Activated T-helper 2 cell treated with anti-CD3 and anti-CD28 coated beads, Interferon-gamma antibody, Interleukin-2, Interleukin-4, amounts not matched to agents 10 μg/mL and 5 μg/mL and 100 μg/mL, durations not matched to agents 14 hours and 24 hours and 36 hours (primary cell): ENCODE results near the gene GSTM4. TPM values are rescaled to one million over a fixed set of nuclear protein-coding genes. Genes with fewer than 3 reads are reported as not detected.

Source experiments
- DNase-seq: peaks from one replicate; pipeline ENCODE4 v3.0.0; 2021; ENCODE audit warnings: low spot score
- H3K27ac Mint-ChIP-seq: one replicate; pipeline ENCODE4 v1.8.0; 2021; ENCODE audit warnings: mixed read lengths
- H3K27me3 Mint-ChIP-seq: one replicate; pipeline ENCODE4 v1.8.0; 2021; ENCODE audit warnings: low read depth, mixed read lengths
- H3K36me3 Mint-ChIP-seq: one replicate; pipeline ENCODE4 v1.8.0; 2021; ENCODE audit warnings: low read depth, mixed read lengths
- H3K4me1 Mint-ChIP-seq: one replicate; pipeline ENCODE4 v1.8.0; 2021; ENCODE audit warnings: low read depth, mixed read lengths
- H3K4me3 Mint-ChIP-seq: one replicate; pipeline ENCODE4 v1.8.0; 2021; ENCODE audit warnings: low read depth, mild to moderate bottlenecking, moderate library complexity, mixed read lengths
- H3K9me3 Mint-ChIP-seq: one replicate; pipeline ENCODE4 v1.8.0; 2021; ENCODE audit warnings: mixed read lengths
- intact Hi-C: fragments of 100-400 bp; cut with micrococcal nuclease; formaldehyde crosslinking; loops from one replicate; pipeline ENCODE4 v1.15.1; 2023
- total RNA-seq: library from RNA; stranded (reverse); gene quantifications from 2 replicates; pipeline ENCODE4 v1.2.3, GENCODE V29; 2022

GSTM4 gene
- total RNA-seq, 1 donor from 2014 or later: 13.6 TPM

- no peaks in the 10 kb centered on the region for H3K27me3 Mint-ChIP-seq
- DNase-seq: no peak
- peaks cover 14% of the 10 kb centered on the region for H3K4me1 Mint-ChIP-seq
- H3K9me3 Mint-ChIP-seq: no peaks in the 10 kb centered on the region
- peaks cover 49% of the 10 kb centered on the region for H3K36me3 Mint-ChIP-seq
- no peak overlapping the region for H3K27ac Mint-ChIP-seq
- no peak overlapping the region for H3K4me3 Mint-ChIP-seq
- intact Hi-C loops: loop anchor here (2.0 kb wide), 1 partner anchor 81 kb away; no protein-coding TSS in a partner anchor
Measured at GRCh38 chr1:109627692-109628399, 28.1 kb upstream of the GSTM4 start.

DNA sequence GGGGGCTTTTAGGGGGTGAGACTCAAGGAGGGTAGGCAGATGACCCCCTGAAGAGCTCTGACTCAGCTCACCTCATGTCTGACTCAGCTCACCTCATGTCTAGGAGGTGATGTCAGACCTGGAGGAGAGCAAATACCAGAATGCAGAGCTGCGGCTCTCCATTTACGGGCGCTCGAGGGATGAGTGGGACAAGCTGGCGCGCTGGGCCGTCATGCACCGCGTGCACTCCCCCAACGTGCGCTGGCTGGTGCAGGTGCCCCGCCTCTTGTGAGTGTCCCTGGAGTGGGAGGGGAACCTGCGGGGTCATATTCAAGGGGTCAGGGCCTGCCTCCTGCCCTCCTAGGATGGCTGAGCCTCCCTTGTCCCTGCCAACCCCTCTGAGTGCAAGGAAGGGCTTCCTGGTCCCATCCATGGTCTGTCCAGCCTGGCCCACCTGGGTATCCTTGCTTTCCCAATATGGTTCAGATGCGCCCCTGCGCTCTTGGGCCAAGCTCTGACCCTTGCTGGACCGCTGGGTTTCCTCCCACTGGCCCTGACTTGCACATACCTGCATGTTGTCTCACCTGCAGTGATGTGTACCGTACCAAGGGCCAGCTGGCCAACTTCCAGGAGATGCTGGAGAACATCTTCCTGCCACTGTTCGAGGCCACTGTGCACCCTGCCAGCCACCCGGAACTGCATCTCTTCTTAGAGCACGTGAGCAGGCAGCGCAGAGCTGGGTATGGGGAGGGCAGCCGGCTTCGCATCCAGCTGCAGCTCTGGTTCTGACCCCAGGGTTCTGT, 27.2 kb upstream of the GSTM4 start:
- H3K4me3 Mint-ChIP-seq: no peak overlapping the region
- H3K4me1 Mint-ChIP-seq: peaks cover 6% of the 10 kb centered on the region
- H3K36me3 Mint-ChIP-seq: peaks cover 51% of the 10 kb centered on the region
- H3K27ac Mint-ChIP-seq: no peak overlapping the region
- H3K9me3 Mint-ChIP-seq: no peaks in the 10 kb centered on the region
- H3K27me3 Mint-ChIP-seq: no peaks in the 10 kb centered on the region
- no peak for DNase-seq
- intact Hi-C loops: loop anchor here (2.0 kb wide), 1 partner anchor 82 kb away; no protein-coding TSS in a partner anchor

- Mint-ChIP-seq H3K27me3 (no peaks in the 10 kb centered on the region), H3K36me3 (peaks cover 51% of the 10 kb centered on the region), H3K9me3 (no peaks in the 10 kb centered on the region), H3K4me1 (peaks cover 2% of the 10 kb centered on the region), H3K4me3 (no peak overlapping the region), H3K27ac (no peak overlapping the region)
- intact Hi-C loops: loop anchor here (2.0 kb wide), 1 partner anchor 83 kb away; no protein-coding TSS in a partner anchor
- no peak for DNase-seq
Measured at GRCh38 chr1:109629372-109630030, 26.4 kb upstream of the GSTM4 start.

DNA sequence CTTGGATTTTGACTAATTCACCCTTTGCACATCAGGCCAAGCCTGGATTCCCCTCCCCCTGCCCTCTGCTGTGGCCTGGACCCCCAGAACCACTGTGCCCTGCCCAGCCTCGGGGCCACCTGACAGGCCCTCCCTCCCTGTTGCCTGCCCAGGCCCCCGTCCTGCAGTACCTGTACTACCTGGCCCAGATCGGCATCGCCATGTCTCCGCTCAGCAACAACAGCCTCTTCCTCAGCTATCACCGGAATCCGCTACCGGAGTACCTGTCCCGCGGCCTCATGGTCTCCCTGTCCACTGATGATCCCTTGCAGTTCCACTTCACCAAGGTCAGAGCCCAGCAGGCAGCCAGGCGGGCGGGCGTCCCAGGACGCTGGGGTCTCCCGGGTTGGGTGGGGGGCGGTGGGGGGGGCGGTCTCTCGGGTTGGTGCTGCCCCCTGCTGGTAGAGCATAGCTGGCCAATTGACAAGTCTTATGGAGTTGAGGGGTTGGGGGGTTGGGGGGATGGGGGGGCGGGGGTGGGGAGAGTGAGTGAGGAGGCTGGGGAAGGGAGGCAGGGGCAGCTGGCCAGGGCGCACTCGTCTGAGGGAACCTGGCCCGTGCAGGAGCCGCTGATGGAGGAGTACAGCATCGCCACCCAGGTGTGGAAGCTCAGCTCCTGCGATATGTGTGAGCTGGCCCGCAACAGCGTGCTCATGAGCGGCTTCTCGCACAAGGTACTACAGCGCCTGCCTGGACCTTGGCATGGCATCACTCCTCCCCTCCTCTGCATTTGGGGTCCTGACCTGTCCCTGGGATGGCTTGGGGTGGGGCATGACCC, 25.6 kb upstream of the GSTM4 start:
- Mint-ChIP-seq H3K27ac (no peak overlapping the region), H3K9me3 (no peaks in the 10 kb centered on the region), H3K36me3 (peaks cover 51% of the 10 kb centered on the region), H3K4me3 (no peak overlapping the region), H3K27me3 (no peaks in the 10 kb centered on the region), H3K4me1 (peaks cover 9% of the 10 kb centered on the region)
- intact Hi-C loops: no loop called here
- DNase-seq: no peak

DNA sequence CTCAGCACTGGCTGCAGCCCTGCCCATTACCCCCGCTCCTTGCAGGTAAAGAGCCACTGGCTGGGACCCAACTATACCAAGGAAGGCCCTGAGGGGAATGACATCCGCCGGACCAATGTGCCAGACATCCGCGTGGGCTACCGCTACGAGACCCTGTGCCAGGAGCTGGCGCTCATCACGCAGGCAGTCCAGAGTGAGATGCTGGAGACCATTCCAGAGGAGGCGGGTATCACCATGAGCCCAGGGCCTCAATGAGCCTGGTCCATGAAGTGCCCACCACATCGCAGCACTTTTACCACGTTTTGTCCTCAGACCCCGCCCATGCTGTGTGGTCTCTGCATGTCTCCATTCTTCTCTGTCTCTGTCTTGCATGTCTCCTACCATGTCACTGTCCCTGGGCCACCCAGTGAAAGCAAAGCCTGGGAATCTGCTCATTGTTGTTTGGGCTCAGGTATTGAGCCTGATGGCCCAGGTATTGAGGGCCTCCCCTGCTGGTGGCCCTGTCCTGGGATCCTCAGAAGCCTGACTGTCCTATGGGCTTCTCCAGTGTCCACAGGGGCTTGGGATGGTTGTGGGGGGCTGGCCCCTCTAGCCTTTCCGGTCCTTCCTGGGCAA, 24.9 kb upstream of the GSTM4 start:
- Mint-ChIP-seq H3K36me3 (peaks cover 48% of the 10 kb centered on the region), H3K4me3 (no peak overlapping the region)
- intact Hi-C loops: no loop called here

GRCh38 chr1:109631513-109632505, 24.1 kb upstream of the GSTM4 start:
- no peaks in the 10 kb centered on the region for H3K9me3 Mint-ChIP-seq
- H3K27me3 Mint-ChIP-seq: no peaks in the 10 kb centered on the region
- intact Hi-C loops: no loop called here
- H3K27ac Mint-ChIP-seq: no peak overlapping the region
- peaks cover 11% of the 10 kb centered on the region for H3K4me1 Mint-ChIP-seq
- DNase-seq: no peak
- H3K4me3 Mint-ChIP-seq: no peak overlapping the region
- H3K36me3 Mint-ChIP-seq: peaks cover 43% of the 10 kb centered on the region

More for the DNA sequence above, 24.9 kb upstream of the GSTM4 start:
- no peak for DNase-seq
- H3K27ac Mint-ChIP-seq: no peak overlapping the region
- H3K9me3 Mint-ChIP-seq: no peaks in the 10 kb centered on the region
- H3K27me3 Mint-ChIP-seq: no peaks in the 10 kb centered on the region
- peaks cover 11% of the 10 kb centered on the region for H3K4me1 Mint-ChIP-seq

DNA sequence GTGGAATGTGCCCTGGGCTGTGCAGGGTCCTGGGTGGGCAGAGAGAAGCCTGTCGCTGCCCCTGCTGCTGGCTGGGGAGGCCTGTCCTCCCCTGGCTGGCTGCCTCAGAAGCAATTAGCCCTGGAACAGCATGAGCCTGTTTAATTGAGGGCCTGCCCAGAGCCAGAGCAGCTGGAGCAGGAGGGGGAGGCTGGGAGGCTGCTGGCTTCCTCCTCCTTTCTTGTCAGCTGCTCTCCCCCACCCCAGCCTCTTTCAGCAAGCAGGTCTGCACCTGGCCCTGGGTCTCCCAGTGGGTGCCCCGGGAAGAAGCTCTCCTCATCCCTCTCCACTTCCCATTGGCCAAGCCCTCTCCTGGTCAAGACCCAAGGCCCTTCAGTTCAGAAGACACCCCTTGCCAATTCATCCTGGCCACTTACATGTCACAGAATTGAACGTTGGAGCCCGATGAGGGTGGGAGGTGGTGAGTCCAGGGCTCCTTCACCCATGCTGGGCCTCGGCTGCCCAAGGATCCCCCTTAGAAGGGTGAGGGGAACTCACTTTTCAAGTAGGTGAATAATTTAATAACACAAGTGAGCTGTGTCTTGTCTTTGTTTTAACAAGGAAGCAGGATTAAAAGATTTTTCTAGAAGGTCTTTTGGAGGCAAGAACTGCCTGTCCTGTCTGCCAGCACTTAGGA, 23.1 kb upstream of the GSTM4 start:
- Mint-ChIP-seq H3K27me3 (no peaks in the 10 kb centered on the region), H3K36me3 (peaks cover 35% of the 10 kb centered on the region), H3K9me3 (no peaks in the 10 kb centered on the region), H3K4me3 (no peak overlapping the region), H3K27ac (no peak overlapping the region), H3K4me1 (peaks cover 11% of the 10 kb centered on the region)
- intact Hi-C loops: no loop called here
- DNase-seq: no peak

- peaks cover 24% of the 10 kb centered on the region for H3K36me3 Mint-ChIP-seq
- no peak for DNase-seq
- no peak overlapping the region for H3K27ac Mint-ChIP-seq
- H3K4me3 Mint-ChIP-seq: no peak overlapping the region
- peaks cover 11% of the 10 kb centered on the region for H3K4me1 Mint-ChIP-seq
- H3K27me3 Mint-ChIP-seq: no peaks in the 10 kb centered on the region
- intact Hi-C loops: no loop called here
- no peaks in the 10 kb centered on the region for H3K9me3 Mint-ChIP-seq
Measured at GRCh38 chr1:109634292-109634691, 21.6 kb upstream of the GSTM4 start.

DNA sequence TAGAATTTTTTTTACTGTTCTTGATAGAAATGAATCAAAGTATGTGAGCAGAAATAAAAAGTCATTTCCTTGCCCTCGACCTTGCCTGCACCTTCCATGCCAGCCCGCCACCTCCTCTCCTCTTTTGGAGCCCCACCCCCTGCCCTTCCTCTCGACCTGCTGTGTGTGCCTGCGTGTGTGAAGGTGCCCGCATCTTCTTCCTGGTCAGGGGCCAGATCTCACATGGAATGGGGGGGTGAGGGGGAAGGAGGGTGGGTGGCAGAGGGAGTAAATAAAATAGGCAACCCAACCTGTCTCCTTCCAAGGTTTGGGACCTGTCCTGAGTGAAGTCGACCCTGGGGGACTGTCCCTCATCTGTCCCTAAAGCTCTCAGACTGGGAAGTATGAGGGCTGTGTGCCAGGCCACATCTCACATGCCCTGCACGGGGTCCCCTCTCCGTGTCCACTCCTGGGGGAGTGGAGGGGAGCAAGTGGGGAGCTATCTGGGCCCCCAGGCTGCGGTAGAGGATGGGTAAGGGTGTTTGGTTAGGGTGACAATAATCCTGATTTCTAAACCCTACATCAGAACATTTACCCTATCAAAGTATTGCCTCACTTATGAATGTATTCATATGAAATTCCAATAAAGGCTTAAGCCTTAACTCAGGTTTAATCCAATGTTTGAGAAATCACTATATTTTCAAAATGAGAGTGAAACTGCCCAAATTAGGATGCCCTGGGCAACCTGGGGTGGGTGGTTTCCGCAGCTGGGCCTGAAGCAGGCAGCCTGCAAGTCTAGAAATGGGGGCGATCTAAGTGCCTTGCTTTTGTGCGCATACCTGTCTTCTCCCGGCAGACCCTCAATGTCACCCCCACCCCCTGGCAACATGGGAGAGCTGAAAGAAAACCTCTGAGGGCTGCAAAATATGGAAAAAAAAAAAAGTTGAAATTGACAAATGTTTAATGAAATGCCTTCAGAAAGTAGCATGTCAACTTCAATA, 20.8 kb upstream of the GSTM4 start:
- peaks cover 16% of the 10 kb centered on the region for H3K36me3 Mint-ChIP-seq
- no peak overlapping the region for H3K4me3 Mint-ChIP-seq
- DNase-seq: no peak
- no peak overlapping the region for H3K27ac Mint-ChIP-seq
- intact Hi-C loops: no loop called here
- H3K27me3 Mint-ChIP-seq: no peaks in the 10 kb centered on the region
- peaks cover 13% of the 10 kb centered on the region for H3K4me1 Mint-ChIP-seq
- H3K9me3 Mint-ChIP-seq: no peaks in the 10 kb centered on the region

DNA sequence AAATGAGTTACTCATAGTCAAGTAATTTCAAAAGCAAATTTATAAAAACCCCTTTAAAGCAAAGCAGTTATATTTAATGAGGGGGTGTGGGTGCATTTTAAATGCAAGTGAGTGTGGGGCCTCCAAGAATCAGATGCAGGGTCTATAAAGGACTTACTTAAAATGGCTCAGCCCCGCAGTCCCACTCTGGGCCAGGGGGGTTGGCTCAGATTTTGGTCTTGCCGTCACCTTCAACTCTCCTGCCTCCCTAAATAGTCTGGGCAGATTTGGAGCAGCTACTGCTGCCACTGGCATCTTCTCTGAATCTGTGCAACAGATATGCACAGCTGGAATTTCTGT, 20.1 kb upstream of the GSTM4 start:
- no peaks in the 10 kb centered on the region for H3K27me3 Mint-ChIP-seq
- peaks cover 13% of the 10 kb centered on the region for H3K36me3 Mint-ChIP-seq
- peaks cover 16% of the 10 kb centered on the region for H3K4me1 Mint-ChIP-seq
- H3K4me3 Mint-ChIP-seq: no peak overlapping the region
- no peak overlapping the region for H3K27ac Mint-ChIP-seq
- no peak for DNase-seq
- intact Hi-C loops: no loop called here
- no peaks in the 10 kb centered on the region for H3K9me3 Mint-ChIP-seq
